OCI-LY3 (cell line): ENCODE data around the gene SPDYA.

Source experiments
- H2AFZ ChIP-seq: fragments of 200-600, 300-600 bp; shearing (Covaris generic); 2 replicates; pipeline ENCODE4 v1.6.0; 2014; ENCODE audit warnings: antibody characterized with exemption, low read depth, low read length
- H3K27ac ChIP-seq: fragments of 200-600, 300-600 bp; sonication (generic); 2 replicates; pipeline ENCODE4 v1.5.1; 2014; ENCODE audit warnings: mild to moderate bottlenecking, low read length, moderate library complexity, mixed read lengths
- H3K27me3 ChIP-seq: fragments of 200-600, 300-600 bp; sonication (generic); 2 replicates; pipeline ENCODE4 v1.6.1; 2014; ENCODE audit warnings: low read depth, low read length, mixed read lengths
- H3K36me3 ChIP-seq: fragments of 200-600, 300-600 bp; sonication (generic); replicated peaks from 2 replicates; pipeline ENCODE3; 2014; ENCODE audit warnings: low read depth, low read length, mixed read lengths
- H3K4me1 ChIP-seq: fragments of 300-600, 200-600 bp; sonication (generic); 2 replicates; pipeline ENCODE4 v1.6.1; 2014; ENCODE audit warnings: low read length, mixed read lengths
- H3K4me2 ChIP-seq: fragments of 200-600, 300-600 bp; sonication (generic); 2 replicates; pipeline ENCODE4 v1.6.1; 2014; ENCODE audit warnings: low read length, mixed read lengths
- H3K4me3 ChIP-seq: fragments of 300-600, 200-600 bp; sonication (generic); 2 replicates; pipeline ENCODE4 v1.5.1; 2014; ENCODE audit warnings: antibody characterized with exemption, mild to moderate bottlenecking, low read length, moderate library complexity
- H3K79me2 ChIP-seq: fragments of 300-600, 200-600 bp; shearing (Covaris generic); 2 replicates; pipeline ENCODE4 v1.6.1; 2014; ENCODE audit warnings: mild to moderate bottlenecking, low read length, mixed read lengths
- H3K9ac ChIP-seq: fragments of 300-600, 200-600 bp; shearing (Covaris generic); 2 replicates; pipeline ENCODE4 v1.6.0; 2014; ENCODE audit warnings: mild to moderate bottlenecking, low read length, moderate library complexity
- H3K9me3 ChIP-seq: fragments of 200-600, 300-600 bp; shearing (Covaris generic); 2 replicates; pipeline ENCODE4 v1.6.1; 2014; ENCODE audit warnings: low read length, mixed read lengths; ENCODE audit not compliant: insufficient read depth
- H4K20me1 ChIP-seq: fragments of 200-600, 300-600 bp; sonication (generic); 2 replicates; pipeline ENCODE4 v1.6.1; 2016; ENCODE audit warnings: low read length, mixed read lengths; ENCODE audit not compliant: insufficient read depth
- EZH2phosphoT487 ChIP-seq: fragments of 200-600 bp; shearing (Covaris generic); IDR thresholded peaks from 2 replicates; pipeline ENCODE4 v1.6.1; 2018; ENCODE audit warnings: antibody characterized with exemption, mixed run types, low read depth
- TF ChIP-seq, protein P1 (sequence below): fragments of 200-600, 300-600 bp; sonication (generic); IDR thresholded peaks from 2 replicates; pipeline ENCODE4 v1.5.1; 2014; ENCODE audit warnings: antibody characterized with exemption, low read length, low read depth

SPDYA gene

DNA sequence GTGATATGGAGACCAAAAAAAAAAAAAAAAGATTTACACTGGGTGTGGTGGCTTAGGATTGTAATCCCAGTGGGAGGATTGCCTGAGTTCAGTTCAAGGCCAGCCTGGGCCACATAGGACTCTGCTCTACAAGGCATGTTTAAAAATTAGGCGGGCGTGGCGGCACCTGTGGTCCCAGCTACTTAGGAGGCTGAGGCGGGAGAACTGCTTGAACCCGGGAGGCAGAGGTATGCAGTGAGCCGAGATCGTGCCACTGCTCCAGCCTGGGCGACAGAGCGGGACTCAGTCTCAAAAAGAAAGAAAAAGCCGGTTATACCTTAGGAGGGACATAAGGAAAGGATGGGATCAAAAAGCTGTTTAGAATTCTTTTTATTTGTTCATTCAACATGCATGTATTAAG, 707 bp upstream of the SPDYA start:
- H2AFZ ChIP-seq: no peak overlapping the region
- H3K36me3 ChIP-seq: peaks cover 24% of the 10 kb centered on the region
- no peaks in the 10 kb centered on the region for H3K79me2 ChIP-seq
- H3K27me3 ChIP-seq: no peaks in the 10 kb centered on the region
- H4K20me1 ChIP-seq: no peaks in the 10 kb centered on the region
- no peak overlapping the region for H3K27ac ChIP-seq
- H3K4me1 ChIP-seq: no peaks in the 10 kb centered on the region
- no peak overlapping the region for H3K4me3 ChIP-seq
- no peak overlapping the region for H3K4me2 ChIP-seq
- no peak overlapping the region for H3K9ac ChIP-seq
- H3K9me3 ChIP-seq: no peaks in the 10 kb centered on the region
- TF ChIP-seq, protein P1, sequence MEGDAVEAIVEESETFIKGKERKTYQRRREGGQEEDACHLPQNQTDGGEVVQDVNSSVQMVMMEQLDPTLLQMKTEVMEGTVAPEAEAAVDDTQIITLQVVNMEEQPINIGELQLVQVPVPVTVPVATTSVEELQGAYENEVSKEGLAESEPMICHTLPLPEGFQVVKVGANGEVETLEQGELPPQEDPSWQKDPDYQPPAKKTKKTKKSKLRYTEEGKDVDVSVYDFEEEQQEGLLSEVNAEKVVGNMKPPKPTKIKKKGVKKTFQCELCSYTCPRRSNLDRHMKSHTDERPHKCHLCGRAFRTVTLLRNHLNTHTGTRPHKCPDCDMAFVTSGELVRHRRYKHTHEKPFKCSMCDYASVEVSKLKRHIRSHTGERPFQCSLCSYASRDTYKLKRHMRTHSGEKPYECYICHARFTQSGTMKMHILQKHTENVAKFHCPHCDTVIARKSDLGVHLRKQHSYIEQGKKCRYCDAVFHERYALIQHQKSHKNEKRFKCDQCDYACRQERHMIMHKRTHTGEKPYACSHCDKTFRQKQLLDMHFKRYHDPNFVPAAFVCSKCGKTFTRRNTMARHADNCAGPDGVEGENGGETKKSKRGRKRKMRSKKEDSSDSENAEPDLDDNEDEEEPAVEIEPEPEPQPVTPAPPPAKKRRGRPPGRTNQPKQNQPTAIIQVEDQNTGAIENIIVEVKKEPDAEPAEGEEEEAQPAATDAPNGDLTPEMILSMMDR: no peak
- no peak for TF ChIP-seq EZH2phosphoT487

DNA sequence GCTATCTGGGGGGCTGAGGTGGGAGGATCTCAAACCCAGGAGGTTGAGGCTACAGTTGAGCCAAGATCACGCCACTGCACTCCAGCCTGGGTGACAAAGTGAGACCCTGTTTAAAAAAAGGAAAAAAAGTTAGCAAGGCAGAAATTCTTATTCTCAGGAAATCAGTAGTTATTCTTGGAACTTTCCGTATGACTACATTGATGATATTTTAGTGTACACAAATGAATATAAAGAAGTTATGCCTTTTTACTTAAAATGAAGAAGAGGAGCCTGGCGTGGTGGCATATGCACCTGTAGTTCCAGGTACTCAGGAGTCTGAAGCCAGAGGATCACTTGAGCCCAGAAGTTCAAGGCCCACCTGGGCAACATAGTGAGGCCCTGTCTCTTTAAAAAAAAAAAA, 7.4 kb downstream of the SPDYA start:
- H3K9ac ChIP-seq: no peak overlapping the region

DNA sequence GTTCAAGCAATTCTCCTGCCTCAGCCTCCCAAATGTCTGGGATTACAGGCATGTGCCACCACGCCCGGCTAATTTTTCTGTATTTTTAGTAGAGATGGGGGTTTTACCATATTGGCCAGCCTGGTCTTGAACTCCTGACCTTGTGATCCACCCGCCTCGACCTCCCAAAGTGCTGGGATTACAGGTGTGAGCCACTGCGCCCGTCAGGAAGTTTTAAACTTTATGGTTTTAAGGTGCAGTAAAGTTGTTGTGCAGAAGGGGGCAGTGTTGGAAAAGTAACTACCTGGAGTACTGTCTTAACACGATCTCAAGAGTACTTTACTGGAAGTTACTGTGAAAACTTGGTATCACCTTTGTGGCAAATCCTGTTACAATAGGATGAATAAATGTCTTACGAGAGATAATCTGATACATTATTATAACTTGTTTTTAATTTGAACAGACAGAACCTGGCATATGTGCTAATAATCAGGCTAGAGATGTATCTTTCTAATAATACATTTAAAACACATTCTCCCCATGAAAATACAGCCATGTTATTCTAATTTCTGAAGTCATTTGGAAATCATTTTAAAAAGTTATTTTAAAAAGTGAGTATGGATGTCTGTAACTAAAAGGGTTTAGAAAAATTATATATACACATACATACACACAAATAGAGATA, 10.8 kb downstream of the SPDYA start:
- Histone ChIP-seq H3K4me3 (no peak overlapping the region), H3K36me3 (no peaks in the 10 kb centered on the region), H3K4me1 (no peaks in the 10 kb centered on the region), H2AFZ (no peak overlapping the region), H3K9me3 (no peaks in the 10 kb centered on the region), H3K27ac (no peak overlapping the region), H3K4me2 (peak overlapping the region; percentile 29; the same call in 1 of the 2 replicates), H3K27me3 (no peaks in the 10 kb centered on the region), H3K9ac (no peak overlapping the region), H3K79me2 (no peaks in the 10 kb centered on the region), H4K20me1 (no peaks in the 10 kb centered on the region)
- TF ChIP-seq, protein P1: peak; percentile 60
- no peak for TF ChIP-seq EZH2phosphoT487

More for the DNA sequence above, 7.4 kb downstream of the SPDYA start:
- Histone ChIP-seq H3K4me2 (no peak overlapping the region), H2AFZ (no peak overlapping the region), H3K79me2 (no peaks in the 10 kb centered on the region), H3K27ac (no peak overlapping the region), H4K20me1 (no peaks in the 10 kb centered on the region), H3K4me1 (no peaks in the 10 kb centered on the region), H3K9me3 (no peaks in the 10 kb centered on the region), H3K36me3 (no peaks in the 10 kb centered on the region), H3K27me3 (no peaks in the 10 kb centered on the region), H3K4me3 (no peak overlapping the region)
- TF ChIP-seq, protein P1: no peak
- no peak for TF ChIP-seq EZH2phosphoT487

DNA sequence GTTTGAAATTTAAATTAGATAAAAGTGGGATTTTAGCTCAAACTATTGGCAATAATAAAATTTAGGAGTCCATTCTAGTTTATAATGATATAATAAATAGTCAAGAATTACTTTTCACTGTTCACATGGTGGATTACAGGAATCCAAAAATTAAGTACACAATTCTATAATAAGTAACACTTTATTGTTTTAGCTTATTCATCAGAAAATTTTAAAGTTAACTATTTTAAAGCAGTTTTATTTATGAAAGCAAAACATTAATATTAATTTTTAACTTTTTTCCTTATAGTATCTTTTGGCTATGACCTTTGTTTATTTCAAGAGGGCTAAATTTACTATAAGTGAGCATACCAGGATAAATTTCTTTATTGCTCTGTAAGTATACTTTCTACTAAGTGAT, 11.4 kb downstream of the SPDYA start:
- Histone ChIP-seq H3K27me3 (no peaks in the 10 kb centered on the region), H4K20me1 (no peaks in the 10 kb centered on the region), H3K36me3 (no peaks in the 10 kb centered on the region), H3K4me2 (no peak overlapping the region), H3K4me1 (no peaks in the 10 kb centered on the region), H3K9me3 (no peaks in the 10 kb centered on the region), H2AFZ (no peak overlapping the region), H3K4me3 (no peak overlapping the region), H3K9ac (no peak overlapping the region), H3K27ac (no peak overlapping the region), H3K79me2 (no peaks in the 10 kb centered on the region)
- TF ChIP-seq, protein P1: no peak
